PC-3 (cell line): ENCODE measurements around the gene PRR16. TPM values are rescaled to one million over a fixed set of nuclear protein-coding genes. Genes with fewer than 3 reads are reported as not detected.

Experiments used
- ATAC-seq: fragments of 200-7000 bp; cut with Tn5 transposase; 2 replicates; pipeline ENCODE4 v1.9.1; 2020; ENCODE audit warnings: mild to moderate bottlenecking, moderate library complexity
- BruUV-seq: library from RNA; stranded (reverse); fragments of 400-500 nt; replicated peaks from 2 replicates; lab custom pipeline; 2021; lab: Mats Ljungman, UMichigan
- CTCF ChIA-PET: fragments of 300-600 bp; sonication (Branson Sonifier 250); formaldehyde crosslinking; loops from one replicate; lab custom pipeline; 2022; ENCODE audit warnings: antibody characterized with exemption; lab: Charles Lee
- POLR2A ChIA-PET: fragments of 300-600 bp; sonication (Branson Sonifier 250); formaldehyde crosslinking; loops from one replicate; lab custom pipeline; 2022; ENCODE audit warnings: antibody characterized with exemption; ENCODE audit not compliant: unreplicated experiment; lab: Charles Lee
- DNase-seq: peaks from one replicate; pipeline ENCODE4 v3.0.0-alpha.2; 2015
- H2AFZ ChIP-seq: fragments of 300-600 bp; sonication (generic); 2 replicates; pipeline ENCODE4 v1.6.0; 2016; ENCODE audit warnings: antibody characterized with exemption, low read length
- H3F3A ChIP-seq: fragments of 300-600 bp; sonication (generic); one replicate; pipeline ENCODE4 v1.6.0; 2017; ENCODE audit warnings: antibody characterized with exemption, low read length, control low read depth, mild to moderate bottlenecking; ENCODE audit not compliant: unreplicated experiment
- H3K27ac ChIP-seq: fragments of 300-600 bp; sonication (generic); 2 replicates; pipeline ENCODE4 v1.5.1; 2016; ENCODE audit warnings: mild to moderate bottlenecking, low read length
- H3K27me3 ChIP-seq: fragments of 300-600 bp; sonication (generic); 2 replicates; pipeline ENCODE4 v1.6.1; 2016; ENCODE audit warnings: low read length, mixed read lengths
- H3K36me3 ChIP-seq: fragments of 300-600 bp; sonication (generic); 2 replicates; pipeline ENCODE4 v1.6.1; 2016; ENCODE audit warnings: low read depth, mixed run types, low read length, mixed read lengths
- H3K4me1 ChIP-seq: fragments of 300-600 bp; sonication (generic); 2 replicates; pipeline ENCODE4 v1.5.1; 2016; ENCODE audit warnings: low read length; ENCODE audit not compliant: insufficient read depth
- H3K4me2 ChIP-seq: fragments of 300-600 bp; sonication (generic); 2 replicates; pipeline ENCODE4 v1.6.0; 2016; ENCODE audit warnings: low read length
- H3K4me3 ChIP-seq: fragments of 300-600 bp; sonication (generic); 2 replicates; pipeline ENCODE4 v1.5.1; 2016; ENCODE audit warnings: mild to moderate bottlenecking, low read length, mixed read lengths
- H3K79me2 ChIP-seq: fragments of 300-600 bp; sonication (generic); 2 replicates; pipeline ENCODE4 v1.6.1; 2017; ENCODE audit warnings: low read length, mixed read lengths
- H3K9ac ChIP-seq: fragments of 300-600 bp; sonication (generic); 2 replicates; pipeline ENCODE4 v1.6.0; 2016; ENCODE audit warnings: mild to moderate bottlenecking, low read length
- H3K9me2 ChIP-seq: fragments of 300-600 bp; sonication (generic); replicated peaks from 2 replicates; pipeline ENCODE4 v1.6.1; 2016; ENCODE audit warnings: mixed run types, low read length, mixed read lengths
- H3K9me3 ChIP-seq: fragments of 300-600 bp; sonication (generic); 2 replicates; pipeline ENCODE4 v1.6.1; 2016; ENCODE audit warnings: low read length, mixed read lengths
- H4K20me1 ChIP-seq: fragments of 300-600 bp; sonication (generic); 2 replicates; pipeline ENCODE4 v1.6.1; 2016; ENCODE audit warnings: low read length, mixed read lengths
- CTCF ChIP-seq: fragments of 300-600 bp; sonication (generic); conservative IDR thresholded peaks from 2 replicates; pipeline ENCODE4 v1.5.1; 2017; ENCODE audit warnings: antibody characterized with exemption, low read depth, mild to moderate bottlenecking, low read length
- EZH2 ChIP-seq: fragments of 300-600 bp; sonication (generic); IDR thresholded peaks from one replicate; pipeline ENCODE4 v1.6.1; 2017; ENCODE audit warnings: antibody characterized with exemption, mild to moderate bottlenecking, low read length; ENCODE audit not compliant: unreplicated experiment
- EZH2phosphoT487 ChIP-seq: fragments of 300-600 bp; sonication (generic); IDR thresholded peaks from 2 replicates; pipeline ENCODE4 v1.6.1; 2018; ENCODE audit warnings: mild to moderate bottlenecking, antibody characterized with exemption, low read length, borderline replicate concordance
- intact Hi-C: fragments of 100-400 bp; cut with micrococcal nuclease; formaldehyde crosslinking; loops from 2 replicates; pipeline ENCODE4 v1.9.0; 2023
- total RNA-seq: library from RNA; depleted of rRNA; stranded (reverse); fragments of >200 nt; gene quantifications from 2 replicates; pipeline ENCODE4 v1.2.3, GENCODE V29; 2014

PRR16 gene
- total RNA-seq, 1 experiment from 2014 or later, result 3.6 TPM

- BruUV-seq, result no TSS peak
- no peak for ATAC-seq
- intact Hi-C loops, result no loop called here
- Histone ChIP-seq H3F3A (no peaks in the 10 kb centered on the region), H4K20me1 (no peaks in the 10 kb centered on the region), H3K9ac (no peak overlapping the region), H3K4me2 (no peak overlapping the region), H3K4me1 (no peaks in the 10 kb centered on the region), H3K9me3 (no peaks in the 10 kb centered on the region), H3K9me2 (no peaks in the 10 kb centered on the region), H2AFZ (no peak overlapping the region), H3K27me3 (no peaks in the 10 kb centered on the region), H3K79me2 (no peaks in the 10 kb centered on the region), H3K27ac (no peak overlapping the region), H3K4me3 (no peak overlapping the region), H3K36me3 (no peaks in the 10 kb centered on the region)
- DNase-seq, result no peak
- CTCF ChIA-PET, result no interaction called here
- TF ChIP-seq EZH2phosphoT487, result no peak
- TF ChIP-seq EZH2, result no peak
- TF ChIP-seq CTCF, result no peak
- POLR2A ChIA-PET, result no interaction called here
Observed at GRCh38 chr5:120504057-120504456, 40.0 kb downstream of the PRR16 start.

- Histone ChIP-seq H3K4me1 (no peaks in the 10 kb centered on the region), H3K4me3 (no peak overlapping the region), H3K79me2 (no peaks in the 10 kb centered on the region), H2AFZ (no peak overlapping the region), H3K27ac (no peak overlapping the region), H4K20me1 (no peaks in the 10 kb centered on the region), H3K9me3 (no peaks in the 10 kb centered on the region), H3K36me3 (no peaks in the 10 kb centered on the region), H3K4me2 (no peak overlapping the region), H3K27me3 (no peaks in the 10 kb centered on the region), H3K9me2 (no peaks in the 10 kb centered on the region), H3K9ac (no peak overlapping the region), H3F3A (no peaks in the 10 kb centered on the region)
- TF ChIP-seq CTCF, result no peak
- no peak for TF ChIP-seq EZH2
- no peak for TF ChIP-seq EZH2phosphoT487
- intact Hi-C loops, result no loop called here
- POLR2A ChIA-PET, result no interaction called here
- CTCF ChIA-PET, result no interaction called here
- no TSS peak for BruUV-seq
- ATAC-seq (no peak), DNase-seq (no peak)
Observed at GRCh38 chr5:120507197-120507596, 43.1 kb downstream of the PRR16 start.

GRCh38 chr5:120507800-120508463 lies 43.8 kb downstream of the PRR16 start:
- no peak overlapping the region for H3K4me2 ChIP-seq
- no TSS peak for BruUV-seq
- H2AFZ ChIP-seq, result no peak overlapping the region
- no peaks in the 10 kb centered on the region for H3K9me3 ChIP-seq
- H3K79me2 ChIP-seq, result no peaks in the 10 kb centered on the region
- H3K9ac ChIP-seq, result no peak overlapping the region
- H4K20me1 ChIP-seq, result no peaks in the 10 kb centered on the region
- H3K27me3 ChIP-seq, result no peaks in the 10 kb centered on the region
- TF ChIP-seq EZH2 (no peak), CTCF (no peak), EZH2phosphoT487 (no peak)
- H3K9me2 ChIP-seq, result no peaks in the 10 kb centered on the region
- ChIA-PET CTCF (no interaction called here), POLR2A (no interaction called here)
- H3K4me3 ChIP-seq, result no peak overlapping the region
- no peaks in the 10 kb centered on the region for H3K36me3 ChIP-seq
- no peak overlapping the region for H3K27ac ChIP-seq
- intact Hi-C loops, result no loop called here
- ATAC-seq, result no peak
- H3K4me1 ChIP-seq, result no peaks in the 10 kb centered on the region
- DNase-seq, result no peak
- no peaks in the 10 kb centered on the region for H3F3A ChIP-seq
